Kidney (tissue), 14 donors: ENCODE data around the gene TRERF1. TPM values are rescaled to one million over a fixed set of nuclear protein-coding genes. Genes with fewer than 3 reads are reported as not detected.

Source experiments
- DNase-seq, 5 donors: peaks; one replicate each; pipeline ENCODE4 v3.0.0-alpha.2; 2013 to 2020
- FAIRE-seq: peaks from 2 replicates; lab custom pipeline; 2012; peaks lifted over from hg19 to GRCh38; lab: Jason Lieb, UNC
- H3K27ac ChIP-seq, 2 donors: one replicate each; pipeline ENCODE4 v1.7.0; 2013; ENCODE audit warnings: low read depth in 2 of 2, low read length in 2 of 2, inconsistent platforms in 1 of 2
- H3K27me3 ChIP-seq: one replicate; pipeline ENCODE4 v1.7.1; 2013; ENCODE audit warnings: low read length, inconsistent platforms; ENCODE audit not compliant: control insufficient read depth, insufficient read depth
- H3K36me3 ChIP-seq, 3 donors: one replicate each; pipeline versions ENCODE4 v1.7.0 to v1.7.1; 2013; ENCODE audit warnings: low read length in 3 of 3, control low read depth in 1 of 3, inconsistent platforms in 1 of 3; ENCODE audit not compliant: insufficient read depth in 3 of 3, control insufficient read depth in 2 of 3
- H3K4me1 ChIP-seq, 3 donors: one replicate each; pipeline versions ENCODE4 v1.7.0 to v1.7.1; 2013; ENCODE audit warnings: low read length in 3 of 3, inconsistent platforms in 1 of 3, low read depth in 1 of 3; ENCODE audit not compliant: control insufficient read depth in 2 of 3, insufficient read depth in 2 of 3
- H3K4me3 ChIP-seq, 3 donors: one replicate each; pipeline versions ENCODE4 v1.7.0 to v1.8.1; 2013; ENCODE audit warnings: low read length in 3 of 3, control low read depth in 1 of 3, inconsistent platforms in 1 of 3
- H3K9ac ChIP-seq, 3 donors: one replicate each; pipeline versions ENCODE4 v1.7.0 to v1.7.1; 2013; ENCODE audit warnings: low read length in 3 of 3, control low read depth in 1 of 3, inconsistent platforms in 1 of 3
- H3K9me3 ChIP-seq, 3 donors: one replicate each; pipeline versions ENCODE4 v1.7.0 to v1.7.1; 2013; ENCODE audit warnings: low read length in 3 of 3, control low read depth in 1 of 3, inconsistent platforms in 1 of 3; ENCODE audit not compliant: control insufficient read depth in 2 of 3, insufficient read depth in 1 of 3
- intact Hi-C: fragments of 100-400 bp; cut with DNase I; formaldehyde crosslinking; loops from one replicate; pipeline ENCODE4 v1.11.1; 2022
- polyA plus RNA-seq: library from polyadenylated mRNA; stranded (reverse); fragments of 350-450 nt; fragmentation: Illumina TruSeq; extraction: RNeasy Lipid Tissue Mini Kit (QIAGEN cat#74804); gene quantifications from one replicate; pipeline ENCODE4 v1.2.3, GENCODE V29; 2014; ENCODE audit warnings: low read depth, low replicate concordance; ENCODE audit not compliant: insufficient read depth
- total RNA-seq: library from RNA; stranded (reverse); fragmentation: NEBNext Ultra II Directional; extraction: Animal tissue kit (Norgen Biotek cat#: 25700); gene quantifications from one replicate; pipeline ENCODE4 v1.2.1, GENCODE V29; 2021
- TF ChIP-seq, protein P1 (sequence below): IDR thresholded peaks from 3 replicates; pipeline ENCODE4 v1.5.1; 2012; ENCODE audit warnings: mild to moderate bottlenecking, moderate library complexity, borderline replicate concordance; ENCODE audit not compliant: insufficient read depth; ENCODE audit errors: extremely low read depth
- donor health status: control.
- donor health status: control.
- donor health status: control.
- donor health status: control.
- donor health status: control.
- donor health status: DM: yes; HTN: yes; CAD: no.
- donor health status: Normal renal cell carcinoma (clear cell type).

Gene TRERF1
- total and polyA plus RNA-seq, 2 donors from 2014 or later: 1.5 to 8.4 TPM

DNA sequence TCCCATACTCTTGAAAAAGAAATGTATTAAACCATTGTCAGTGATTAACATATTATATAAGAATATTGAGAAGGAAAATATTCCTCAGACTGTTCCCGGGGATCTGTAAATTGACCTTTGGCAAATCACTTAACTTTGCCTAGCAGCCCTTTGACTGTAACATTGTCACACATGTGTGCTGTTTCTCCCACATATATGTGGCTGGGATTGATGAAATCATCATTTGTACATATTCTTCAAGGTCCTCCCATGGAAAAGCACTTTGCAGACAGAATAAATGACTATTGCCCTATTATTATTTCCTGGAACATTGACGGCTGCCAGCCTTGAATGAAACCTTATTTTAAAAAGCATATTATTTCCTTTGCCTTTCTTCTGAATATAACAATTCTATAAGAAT, 36.4 kb upstream of the TRERF1 start:
- Histone ChIP-seq H3K9ac (no peak overlapping the region), H3K9me3 (no peaks in the 10 kb centered on the region), H3K4me1 (no peaks in the 10 kb centered on the region), H3K27me3 (no peaks in the 10 kb centered on the region), H3K27ac (no peak overlapping the region), H3K4me3 (no peak overlapping the region), H3K36me3 (no peaks in the 10 kb centered on the region)
- TF ChIP-seq, protein P1, sequence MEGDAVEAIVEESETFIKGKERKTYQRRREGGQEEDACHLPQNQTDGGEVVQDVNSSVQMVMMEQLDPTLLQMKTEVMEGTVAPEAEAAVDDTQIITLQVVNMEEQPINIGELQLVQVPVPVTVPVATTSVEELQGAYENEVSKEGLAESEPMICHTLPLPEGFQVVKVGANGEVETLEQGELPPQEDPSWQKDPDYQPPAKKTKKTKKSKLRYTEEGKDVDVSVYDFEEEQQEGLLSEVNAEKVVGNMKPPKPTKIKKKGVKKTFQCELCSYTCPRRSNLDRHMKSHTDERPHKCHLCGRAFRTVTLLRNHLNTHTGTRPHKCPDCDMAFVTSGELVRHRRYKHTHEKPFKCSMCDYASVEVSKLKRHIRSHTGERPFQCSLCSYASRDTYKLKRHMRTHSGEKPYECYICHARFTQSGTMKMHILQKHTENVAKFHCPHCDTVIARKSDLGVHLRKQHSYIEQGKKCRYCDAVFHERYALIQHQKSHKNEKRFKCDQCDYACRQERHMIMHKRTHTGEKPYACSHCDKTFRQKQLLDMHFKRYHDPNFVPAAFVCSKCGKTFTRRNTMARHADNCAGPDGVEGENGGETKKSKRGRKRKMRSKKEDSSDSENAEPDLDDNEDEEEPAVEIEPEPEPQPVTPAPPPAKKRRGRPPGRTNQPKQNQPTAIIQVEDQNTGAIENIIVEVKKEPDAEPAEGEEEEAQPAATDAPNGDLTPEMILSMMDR: no peak
- FAIRE-seq: no peak
- DNase-seq: no peak
- intact Hi-C loops: no loop called here

DNA sequence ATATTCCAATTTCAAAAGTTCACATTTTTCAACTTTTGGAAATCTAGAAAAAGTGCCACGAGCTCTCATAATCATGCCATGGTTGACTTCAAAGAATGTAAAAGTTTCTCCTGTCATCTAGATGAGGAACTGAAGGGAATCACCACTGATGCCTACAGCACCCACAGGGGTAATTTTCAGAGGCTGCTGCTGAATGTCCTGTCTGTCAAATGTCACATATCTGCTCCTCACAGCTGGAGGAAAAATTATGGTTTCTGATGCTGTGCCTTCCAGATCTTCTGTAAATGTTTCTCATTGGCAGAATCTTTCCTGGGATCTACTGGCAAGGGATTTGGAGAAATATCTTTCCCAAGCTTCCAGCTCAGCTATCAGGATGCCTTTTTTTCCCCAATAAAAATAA, 32.5 kb upstream of the TRERF1 start:
- no peak overlapping the region for H3K27ac ChIP-seq
- H3K9me3 ChIP-seq: no peaks in the 10 kb centered on the region
- FAIRE-seq: no peak
- no peaks in the 10 kb centered on the region for H3K4me1 ChIP-seq
- TF ChIP-seq, protein P1: no peak
- DNase-seq: no peak
- no peak overlapping the region for H3K4me3 ChIP-seq
- intact Hi-C loops: no loop called here
- no peak overlapping the region for H3K9ac ChIP-seq
- no peaks in the 10 kb centered on the region for H3K27me3 ChIP-seq
- H3K36me3 ChIP-seq: no peaks in the 10 kb centered on the region

DNA sequence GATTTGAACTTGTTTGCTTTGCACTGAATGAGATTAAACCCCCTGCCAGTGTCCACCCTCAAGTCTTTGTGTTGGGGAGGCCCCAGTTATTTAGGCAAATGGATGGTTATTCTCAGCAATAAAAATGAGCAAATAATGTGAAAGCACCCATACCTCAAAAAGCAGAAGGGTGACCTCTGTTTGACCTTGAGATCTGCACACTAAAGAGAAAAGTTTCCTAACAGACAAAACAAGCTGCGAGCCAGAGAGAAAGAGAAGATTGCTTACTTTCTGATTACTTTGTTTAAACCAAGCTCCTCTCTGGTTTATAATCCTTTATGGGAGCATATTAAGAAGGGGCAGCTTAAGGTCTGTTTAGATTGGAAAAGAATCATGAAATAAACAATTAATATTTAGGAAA, 30.4 kb upstream of the TRERF1 start:
- H3K9ac ChIP-seq: no peak overlapping the region
- no peak overlapping the region for H3K4me3 ChIP-seq
- DNase-seq (peak in 3 of 5 donors; percentile 19 to 89 (median 62)), FAIRE-seq (no peak)
- intact Hi-C loops: no loop called here
- H3K27me3 ChIP-seq: no peaks in the 10 kb centered on the region
- H3K9me3 ChIP-seq: no peaks in the 10 kb centered on the region
- H3K27ac ChIP-seq: no peak overlapping the region
- H3K4me1 ChIP-seq: no peaks in the 10 kb centered on the region
- H3K36me3 ChIP-seq: no peaks in the 10 kb centered on the region
- TF ChIP-seq, protein P1: no peak

DNA sequence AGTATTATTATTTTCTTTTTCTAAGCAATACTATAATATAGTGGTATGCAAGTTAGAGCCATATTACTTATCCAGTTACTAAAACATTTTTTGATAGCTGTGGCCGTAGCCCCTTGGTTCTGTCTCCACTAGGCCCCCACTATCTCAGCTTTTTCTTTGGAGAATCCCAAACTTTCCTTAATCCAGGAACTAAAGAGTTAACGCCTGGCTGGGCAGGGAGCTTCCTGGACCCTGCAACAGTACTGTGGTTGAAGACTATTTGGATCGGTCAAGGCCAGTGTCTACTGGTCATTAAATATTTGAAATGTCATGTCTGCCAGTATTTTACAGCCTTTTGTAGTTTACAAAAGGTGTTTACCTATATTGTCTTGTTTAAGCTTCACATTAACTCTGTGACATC, 20.0 kb upstream of the TRERF1 start:
- Histone ChIP-seq H3K27me3 (no peaks in the 10 kb centered on the region), H3K9me3 (peaks cover 0 to 5% (median 0%) of the 10 kb centered on the region in 3 donors), H3K27ac (no peak overlapping the region), H3K4me1 (no peaks in the 10 kb centered on the region), H3K4me3 (no peak overlapping the region), H3K36me3 (no peaks in the 10 kb centered on the region), H3K9ac (no peak overlapping the region)
- FAIRE-seq (no peak), DNase-seq (no peak)
- TF ChIP-seq, protein P1: no peak
- intact Hi-C loops: no loop called here
